Measurements from ENCODE around the gene TUBGCP3. TPM values are rescaled to one million over a fixed set of nuclear protein-coding genes. Genes with fewer than 3 reads are reported as not detected.

TUBGCP3 gene
- total RNA-seq, 4 donors from 2014 or later, result 19.7 to 62.3 (median 38.8) TPM

- no peaks in the 10 kb centered on the region for H3K36me3 ChIP-seq
- H3K27me3 ChIP-seq, result no peaks in the 10 kb centered on the region
- H3K4me3 ChIP-seq, result no peak overlapping the region
- DNase-seq, result no peak
- no peak for TF ChIP-seq CTCF (IDR thresholded peaks at IDR 0.05)
- TF ChIP-seq POLR2A (IDR thresholded peaks at IDR 0.05), result no peak
- no peaks in the 10 kb centered on the region for H3K4me1 ChIP-seq
- H3K9me3 ChIP-seq, result no peaks in the 10 kb centered on the region
- no peak overlapping the region for H3K27ac ChIP-seq
- intact Hi-C loops (cut with DNase I; ENCODE audit: low total_unique reads), result no loop called here
Measured at GRCh38 chr13:112448621-112449544, 139.1 kb downstream of the TUBGCP3 start.

- intact Hi-C loops (cut with DNase I; ENCODE audit: low total_unique reads), result no loop called here
- TF ChIP-seq POLR2A (IDR thresholded peaks at IDR 0.05) (no peak), CTCF (IDR thresholded peaks at IDR 0.05) (no peak)
- H3K27me3 ChIP-seq, result peaks cover 0 to 6% of the 10 kb centered on the region in 2 donors
Measured at GRCh38 chr13:112447761-112448603, 140.0 kb downstream of the TUBGCP3 start.

GRCh38 chr13:112447306-112447705 lies 140.6 kb downstream of the TUBGCP3 start:
- Histone ChIP-seq H3K36me3 (no peaks in the 10 kb centered on the region), H3K27ac (no peak overlapping the region), H3K4me1 (no peaks in the 10 kb centered on the region), H3K27me3 (peaks cover 0 to 11% of the 10 kb centered on the region in 2 donors), H3K9me3 (no peaks in the 10 kb centered on the region), H3K4me3 (no peak overlapping the region)
- intact Hi-C loops (cut with DNase I; ENCODE audit: low total_unique reads), result no loop called here
- TF ChIP-seq CTCF (IDR thresholded peaks at IDR 0.05) (no peak), POLR2A (IDR thresholded peaks at IDR 0.05) (no peak)
- no peak for DNase-seq

More at GRCh38 chr13:112447761-112448603, 140.0 kb downstream of the TUBGCP3 start:
- Histone ChIP-seq H3K9me3 (no peaks in the 10 kb centered on the region), H3K27ac (no peak overlapping the region), H3K4me1 (no peaks in the 10 kb centered on the region), H3K4me3 (no peak overlapping the region), H3K36me3 (no peaks in the 10 kb centered on the region)
- DNase-seq, result no peak

GRCh38 chr13:112446867-112447266 lies 141.1 kb downstream of the TUBGCP3 start:
- peaks cover 0 to 11% of the 10 kb centered on the region in 2 donors for H3K27me3 ChIP-seq
- no peak for DNase-seq
- H3K9me3 ChIP-seq, result no peaks in the 10 kb centered on the region
- no peak overlapping the region for H3K4me3 ChIP-seq
- intact Hi-C loops (cut with DNase I; ENCODE audit: low total_unique reads), result no loop called here
- H3K27ac ChIP-seq, result no peak overlapping the region
- H3K4me1 ChIP-seq, result no peaks in the 10 kb centered on the region
- H3K36me3 ChIP-seq, result no peaks in the 10 kb centered on the region
- TF ChIP-seq CTCF (IDR thresholded peaks at IDR 0.05) (no peak), POLR2A (IDR thresholded peaks at IDR 0.05) (no peak)

Data from uterus (tissue), 4 donors.